Measurements from ENCODE around the gene GLCE. TPM values are rescaled to one million over a fixed set of nuclear protein-coding genes. Genes with fewer than 3 reads are reported as not detected.

Gene GLCE
- total RNA-seq, 1 experiment from 2014 or later, result 12.5 TPM

DNA sequence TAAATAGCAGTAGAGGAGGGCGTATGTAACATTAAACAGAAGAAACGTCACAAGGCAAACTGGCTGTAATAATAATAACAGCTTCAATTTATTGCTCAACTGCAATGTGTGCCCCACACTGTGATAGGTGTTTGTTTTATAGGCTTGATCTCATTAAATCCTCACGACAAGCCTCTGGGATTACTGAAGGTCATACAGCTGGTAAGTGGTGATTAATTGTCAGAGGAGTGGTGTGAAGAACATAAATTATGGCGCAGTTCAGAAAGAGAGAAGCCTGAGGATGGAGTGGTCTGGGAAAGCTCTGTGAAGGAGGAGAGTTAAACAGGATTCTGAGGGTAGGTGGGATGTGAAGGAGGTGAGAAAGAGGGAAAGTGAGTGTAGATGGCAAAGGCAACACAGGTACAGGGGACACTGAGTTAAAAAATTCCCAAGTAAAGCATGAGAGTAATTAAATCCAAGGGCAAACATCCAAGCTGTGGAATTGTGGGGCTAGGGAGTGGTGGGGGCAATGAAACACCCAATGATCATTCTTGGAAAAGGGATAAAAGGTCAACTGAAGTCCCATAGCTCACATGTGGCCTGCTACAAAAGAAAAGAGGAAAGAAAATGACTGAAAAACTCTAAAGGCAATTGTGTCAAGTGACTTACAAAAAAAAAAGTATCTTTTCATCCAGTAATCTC is 16.5 kb upstream of the GLCE start (continued):
- no peak for TF ChIP-seq SOX15 (CRISPR knock-in tag; IDR thresholded peaks at IDR 0.05)
- TF ChIP-seq, protein P1, sequence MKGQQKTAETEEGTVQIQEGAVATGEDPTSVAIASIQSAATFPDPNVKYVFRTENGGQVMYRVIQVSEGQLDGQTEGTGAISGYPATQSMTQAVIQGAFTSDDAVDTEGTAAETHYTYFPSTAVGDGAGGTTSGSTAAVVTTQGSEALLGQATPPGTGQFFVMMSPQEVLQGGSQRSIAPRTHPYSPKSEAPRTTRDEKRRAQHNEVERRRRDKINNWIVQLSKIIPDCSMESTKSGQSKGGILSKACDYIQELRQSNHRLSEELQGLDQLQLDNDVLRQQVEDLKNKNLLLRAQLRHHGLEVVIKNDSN (CRISPR knock-in tag; IDR thresholded peaks at IDR 0.05), result no peak

DNA sequence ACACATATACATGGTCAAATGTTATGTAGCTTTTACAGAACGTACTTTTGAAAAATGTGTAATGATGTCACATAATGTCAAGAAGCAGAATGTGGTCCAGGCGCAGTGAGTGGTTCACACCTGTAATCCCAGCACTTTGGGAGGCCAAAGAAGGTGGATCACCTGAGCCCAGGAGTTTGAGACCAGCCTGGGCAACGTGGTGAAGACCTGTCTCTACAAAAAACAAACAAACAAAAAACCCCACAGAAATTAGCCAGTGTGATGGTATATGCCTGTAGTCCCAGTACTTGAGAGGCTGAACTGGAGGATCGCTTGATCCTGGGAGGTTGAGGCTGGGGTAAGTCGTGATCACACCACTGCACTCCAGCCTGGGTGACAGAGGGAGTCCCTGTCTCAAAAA is 15.9 kb upstream of the GLCE start:
- DNase-seq (ENCODE audit: low spot score), result no peak
- TF ChIP-seq HMGA2 (CRISPR knock-in tag; IDR thresholded peaks at IDR 0.05), result no peak
- no peak for TF ChIP-seq NFE2L1 (CRISPR knock-in tag; IDR thresholded peaks at IDR 0.05)
- no peak for TF ChIP-seq OVOL2 (CRISPR knock-in tag; IDR thresholded peaks at IDR 0.05; ENCODE audit: borderline replicate concordance)
- TF ChIP-seq, protein P2, sequence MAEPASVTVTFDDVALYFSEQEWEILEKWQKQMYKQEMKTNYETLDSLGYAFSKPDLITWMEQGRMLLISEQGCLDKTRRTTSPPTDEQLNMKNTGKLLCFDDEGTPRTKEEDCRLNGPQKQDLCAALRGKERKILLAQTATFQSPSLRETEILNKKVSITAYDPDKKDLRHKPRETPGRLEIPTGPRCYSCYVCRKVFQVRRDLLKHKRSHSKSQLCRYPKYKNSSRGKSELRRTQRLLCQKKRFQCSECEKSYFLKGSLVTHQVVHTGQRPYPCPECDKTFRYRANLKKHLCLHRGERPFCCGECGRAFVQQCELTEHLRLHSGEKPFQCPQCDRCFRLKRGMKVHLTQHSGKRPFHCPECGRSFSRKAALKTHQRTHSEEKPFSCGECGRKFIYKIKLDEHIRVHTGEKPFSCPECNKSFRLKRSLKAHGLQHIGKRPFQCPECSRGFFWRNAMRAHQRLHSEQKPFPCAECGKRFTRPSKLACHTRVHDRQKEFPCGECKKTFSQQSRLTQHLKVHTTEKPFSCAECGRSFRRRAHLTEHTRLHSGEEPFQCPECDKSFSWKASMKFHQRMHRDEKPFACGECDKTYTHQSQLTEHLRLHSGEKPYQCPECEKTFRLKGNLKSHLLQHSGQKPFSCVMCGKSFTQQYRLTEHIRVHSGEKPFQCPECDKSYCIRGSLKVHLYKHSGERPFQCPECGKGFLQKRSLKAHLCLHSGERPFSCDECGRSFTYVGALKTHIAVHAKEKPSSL (CRISPR knock-in tag; conservative IDR thresholded peaks at IDR 0.05), result no peak
- TF ChIP-seq, protein P3, sequence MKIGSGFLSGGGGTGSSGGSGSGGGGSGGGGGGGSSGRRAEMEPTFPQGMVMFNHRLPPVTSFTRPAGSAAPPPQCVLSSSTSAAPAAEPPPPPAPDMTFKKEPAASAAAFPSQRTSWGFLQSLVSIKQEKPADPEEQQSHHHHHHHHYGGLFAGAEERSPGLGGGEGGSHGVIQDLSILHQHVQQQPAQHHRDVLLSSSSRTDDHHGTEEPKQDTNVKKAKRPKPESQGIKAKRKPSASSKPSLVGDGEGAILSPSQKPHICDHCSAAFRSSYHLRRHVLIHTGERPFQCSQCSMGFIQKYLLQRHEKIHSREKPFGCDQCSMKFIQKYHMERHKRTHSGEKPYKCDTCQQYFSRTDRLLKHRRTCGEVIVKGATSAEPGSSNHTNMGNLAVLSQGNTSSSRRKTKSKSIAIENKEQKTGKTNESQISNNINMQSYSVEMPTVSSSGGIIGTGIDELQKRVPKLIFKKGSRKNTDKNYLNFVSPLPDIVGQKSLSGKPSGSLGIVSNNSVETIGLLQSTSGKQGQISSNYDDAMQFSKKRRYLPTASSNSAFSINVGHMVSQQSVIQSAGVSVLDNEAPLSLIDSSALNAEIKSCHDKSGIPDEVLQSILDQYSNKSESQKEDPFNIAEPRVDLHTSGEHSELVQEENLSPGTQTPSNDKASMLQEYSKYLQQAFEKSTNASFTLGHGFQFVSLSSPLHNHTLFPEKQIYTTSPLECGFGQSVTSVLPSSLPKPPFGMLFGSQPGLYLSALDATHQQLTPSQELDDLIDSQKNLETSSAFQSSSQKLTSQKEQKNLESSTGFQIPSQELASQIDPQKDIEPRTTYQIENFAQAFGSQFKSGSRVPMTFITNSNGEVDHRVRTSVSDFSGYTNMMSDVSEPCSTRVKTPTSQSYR (CRISPR knock-in tag; IDR thresholded peaks at IDR 0.05), result no peak
- TF ChIP-seq EMX1 (CRISPR knock-in tag; IDR thresholded peaks at IDR 0.05), result no peak
- TF ChIP-seq, protein P4, sequence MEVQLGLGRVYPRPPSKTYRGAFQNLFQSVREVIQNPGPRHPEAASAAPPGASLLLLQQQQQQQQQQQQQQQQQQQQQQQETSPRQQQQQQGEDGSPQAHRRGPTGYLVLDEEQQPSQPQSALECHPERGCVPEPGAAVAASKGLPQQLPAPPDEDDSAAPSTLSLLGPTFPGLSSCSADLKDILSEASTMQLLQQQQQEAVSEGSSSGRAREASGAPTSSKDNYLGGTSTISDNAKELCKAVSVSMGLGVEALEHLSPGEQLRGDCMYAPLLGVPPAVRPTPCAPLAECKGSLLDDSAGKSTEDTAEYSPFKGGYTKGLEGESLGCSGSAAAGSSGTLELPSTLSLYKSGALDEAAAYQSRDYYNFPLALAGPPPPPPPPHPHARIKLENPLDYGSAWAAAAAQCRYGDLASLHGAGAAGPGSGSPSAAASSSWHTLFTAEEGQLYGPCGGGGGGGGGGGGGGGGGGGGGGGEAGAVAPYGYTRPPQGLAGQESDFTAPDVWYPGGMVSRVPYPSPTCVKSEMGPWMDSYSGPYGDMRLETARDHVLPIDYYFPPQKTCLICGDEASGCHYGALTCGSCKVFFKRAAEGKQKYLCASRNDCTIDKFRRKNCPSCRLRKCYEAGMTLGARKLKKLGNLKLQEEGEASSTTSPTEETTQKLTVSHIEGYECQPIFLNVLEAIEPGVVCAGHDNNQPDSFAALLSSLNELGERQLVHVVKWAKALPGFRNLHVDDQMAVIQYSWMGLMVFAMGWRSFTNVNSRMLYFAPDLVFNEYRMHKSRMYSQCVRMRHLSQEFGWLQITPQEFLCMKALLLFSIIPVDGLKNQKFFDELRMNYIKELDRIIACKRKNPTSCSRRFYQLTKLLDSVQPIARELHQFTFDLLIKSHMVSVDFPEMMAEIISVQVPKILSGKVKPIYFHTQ (CRISPR knock-in tag; IDR thresholded peaks at IDR 0.05), result no peak
- TF ChIP-seq, protein P5, sequence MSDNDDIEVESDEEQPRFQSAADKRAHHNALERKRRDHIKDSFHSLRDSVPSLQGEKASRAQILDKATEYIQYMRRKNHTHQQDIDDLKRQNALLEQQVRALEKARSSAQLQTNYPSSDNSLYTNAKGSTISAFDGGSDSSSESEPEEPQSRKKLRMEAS (CRISPR knock-in tag; IDR thresholded peaks at IDR 0.05), result no peak
- TF ChIP-seq ZNF317 (CRISPR knock-in tag; IDR thresholded peaks at IDR 0.05; ENCODE audit: borderline replicate concordance, low read depth), result no peak
- TF ChIP-seq, protein P6, sequence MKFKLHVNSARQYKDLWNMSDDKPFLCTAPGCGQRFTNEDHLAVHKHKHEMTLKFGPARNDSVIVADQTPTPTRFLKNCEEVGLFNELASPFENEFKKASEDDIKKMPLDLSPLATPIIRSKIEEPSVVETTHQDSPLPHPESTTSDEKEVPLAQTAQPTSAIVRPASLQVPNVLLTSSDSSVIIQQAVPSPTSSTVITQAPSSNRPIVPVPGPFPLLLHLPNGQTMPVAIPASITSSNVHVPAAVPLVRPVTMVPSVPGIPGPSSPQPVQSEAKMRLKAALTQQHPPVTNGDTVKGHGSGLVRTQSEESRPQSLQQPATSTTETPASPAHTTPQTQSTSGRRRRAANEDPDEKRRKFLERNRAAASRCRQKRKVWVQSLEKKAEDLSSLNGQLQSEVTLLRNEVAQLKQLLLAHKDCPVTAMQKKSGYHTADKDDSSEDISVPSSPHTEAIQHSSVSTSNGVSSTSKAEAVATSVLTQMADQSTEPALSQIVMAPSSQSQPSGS (CRISPR knock-in tag; IDR thresholded peaks at IDR 0.05; ENCODE audit: borderline replicate concordance, low read depth), result no peak
- TF ChIP-seq, protein P7, sequence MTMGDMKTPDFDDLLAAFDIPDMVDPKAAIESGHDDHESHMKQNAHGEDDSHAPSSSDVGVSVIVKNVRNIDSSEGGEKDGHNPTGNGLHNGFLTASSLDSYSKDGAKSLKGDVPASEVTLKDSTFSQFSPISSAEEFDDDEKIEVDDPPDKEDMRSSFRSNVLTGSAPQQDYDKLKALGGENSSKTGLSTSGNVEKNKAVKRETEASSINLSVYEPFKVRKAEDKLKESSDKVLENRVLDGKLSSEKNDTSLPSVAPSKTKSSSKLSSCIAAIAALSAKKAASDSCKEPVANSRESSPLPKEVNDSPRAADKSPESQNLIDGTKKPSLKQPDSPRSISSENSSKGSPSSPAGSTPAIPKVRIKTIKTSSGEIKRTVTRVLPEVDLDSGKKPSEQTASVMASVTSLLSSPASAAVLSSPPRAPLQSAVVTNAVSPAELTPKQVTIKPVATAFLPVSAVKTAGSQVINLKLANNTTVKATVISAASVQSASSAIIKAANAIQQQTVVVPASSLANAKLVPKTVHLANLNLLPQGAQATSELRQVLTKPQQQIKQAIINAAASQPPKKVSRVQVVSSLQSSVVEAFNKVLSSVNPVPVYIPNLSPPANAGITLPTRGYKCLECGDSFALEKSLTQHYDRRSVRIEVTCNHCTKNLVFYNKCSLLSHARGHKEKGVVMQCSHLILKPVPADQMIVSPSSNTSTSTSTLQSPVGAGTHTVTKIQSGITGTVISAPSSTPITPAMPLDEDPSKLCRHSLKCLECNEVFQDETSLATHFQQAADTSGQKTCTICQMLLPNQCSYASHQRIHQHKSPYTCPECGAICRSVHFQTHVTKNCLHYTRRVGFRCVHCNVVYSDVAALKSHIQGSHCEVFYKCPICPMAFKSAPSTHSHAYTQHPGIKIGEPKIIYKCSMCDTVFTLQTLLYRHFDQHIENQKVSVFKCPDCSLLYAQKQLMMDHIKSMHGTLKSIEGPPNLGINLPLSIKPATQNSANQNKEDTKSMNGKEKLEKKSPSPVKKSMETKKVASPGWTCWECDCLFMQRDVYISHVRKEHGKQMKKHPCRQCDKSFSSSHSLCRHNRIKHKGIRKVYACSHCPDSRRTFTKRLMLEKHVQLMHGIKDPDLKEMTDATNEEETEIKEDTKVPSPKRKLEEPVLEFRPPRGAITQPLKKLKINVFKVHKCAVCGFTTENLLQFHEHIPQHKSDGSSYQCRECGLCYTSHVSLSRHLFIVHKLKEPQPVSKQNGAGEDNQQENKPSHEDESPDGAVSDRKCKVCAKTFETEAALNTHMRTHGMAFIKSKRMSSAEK (CRISPR knock-in tag; IDR thresholded peaks at IDR 0.05; ENCODE audit: borderline replicate concordance), result no peak
- no peak for TF ChIP-seq ZNF121 (CRISPR knock-in tag; IDR thresholded peaks at IDR 0.05)
- TF ChIP-seq, protein P8, sequence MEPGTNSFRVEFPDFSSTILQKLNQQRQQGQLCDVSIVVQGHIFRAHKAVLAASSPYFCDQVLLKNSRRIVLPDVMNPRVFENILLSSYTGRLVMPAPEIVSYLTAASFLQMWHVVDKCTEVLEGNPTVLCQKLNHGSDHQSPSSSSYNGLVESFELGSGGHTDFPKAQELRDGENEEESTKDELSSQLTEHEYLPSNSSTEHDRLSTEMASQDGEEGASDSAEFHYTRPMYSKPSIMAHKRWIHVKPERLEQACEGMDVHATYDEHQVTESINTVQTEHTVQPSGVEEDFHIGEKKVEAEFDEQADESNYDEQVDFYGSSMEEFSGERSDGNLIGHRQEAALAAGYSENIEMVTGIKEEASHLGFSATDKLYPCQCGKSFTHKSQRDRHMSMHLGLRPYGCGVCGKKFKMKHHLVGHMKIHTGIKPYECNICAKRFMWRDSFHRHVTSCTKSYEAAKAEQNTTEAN (CRISPR knock-in tag; IDR thresholded peaks at IDR 0.05), result no peak

More for the DNA sequence above, 15.9 kb upstream of the GLCE start:
- Mint-ChIP-seq H3K27ac (no peak overlapping the region), H3K36me3 (peaks cover 5% of the 10 kb centered on the region; the same call in 1 of the 2 replicates), H3K4me1 (0 out of 2 replicates have a peak, but pooled peaks cover 4% of the 10 kb centered on the region), H3K4me3 (no peak overlapping the region), H3K27me3 (ENCODE audit: low read depth) (peaks cover 18% of the 10 kb centered on the region), H3K9me3 (peaks cover 9% of the 10 kb centered on the region)
- CTCF ChIA-PET, result interaction anchor here (0.6 kb wide), 1 partner anchor 1267 kb away, joined by 5 read pairs; no protein-coding TSS in a partner anchor
- POLR2A ChIA-PET, result no interaction called here
- ATAC-seq, result no peak

Data from WTC11 (cell line).